OCI-LY1 (cell line): ENCODE measurements around the gene PTPN23.

ENCODE experiments used
- CTCF ChIP-seq: fragments of 200-600 bp; sonication (generic), shearing (Covaris generic); IDR thresholded peaks from 2 replicates; pipeline ENCODE4 v1.5.1; 2017; ENCODE audit warnings: mild to moderate bottlenecking, antibody characterized with exemption, low read length, moderate library complexity, mixed read lengths
- EZH2 ChIP-seq: fragments of 200-600 bp; sonication (generic), shearing (Covaris generic); IDR thresholded peaks from 2 replicates; pipeline ENCODE4 v1.8.0; 2017; ENCODE audit warnings: borderline replicate concordance, mixed run types, mild to moderate bottlenecking, antibody characterized with exemption, low read length, moderate library complexity, mixed read lengths

- TF ChIP-seq CTCF (no peak), EZH2 (no peak)
Observed at GRCh38 chr3:47362701-47363100, 18.1 kb upstream of the PTPN23 start.
